Panc1 (cell line): ENCODE results near the gene NPB.

Source experiments
- CTCF ChIP-seq: fragments of 450-650 bp; IDR thresholded peaks from 2 replicates; pipeline ENCODE4 v1.5.1; 2017; ENCODE audit warnings: mild to moderate bottlenecking
- REST ChIP-seq, 2 experiments: IDR thresholded peaks; 2 replicates each; pipeline ENCODE4 v1.6.1; 2011 to 2012; ENCODE audit warnings: low read depth in 2 of 2, control low read depth in 1 of 2, low read length in 1 of 2, mild to moderate bottlenecking in 1 of 2, moderate library complexity in 1 of 2; ENCODE audit not compliant: insufficient read depth in 1 of 2
- SIN3A ChIP-seq: IDR thresholded peaks from 2 replicates; pipeline ENCODE4 v1.6.1; 2012; ENCODE audit warnings: low read depth, mild to moderate bottlenecking, low read length, moderate library complexity, borderline replicate concordance; ENCODE audit not compliant: insufficient read depth
- TCF7L2 ChIP-seq: IDR thresholded peaks from 2 replicates; pipeline ENCODE4 v1.6.1; 2011; ENCODE audit warnings: mild to moderate bottlenecking, low read depth, low read length, inconsistent platforms

- no peak for TF ChIP-seq REST (IDR thresholded peaks at IDR 0.05; ENCODE audit: insufficient read depth in 1 of 2, low read depth in 2 of 2, low read length in 1 of 2)
- TF ChIP-seq CTCF: no peak
- no peak for TF ChIP-seq SIN3A
- no peak for TF ChIP-seq TCF7L2
These were observed 24.5 kb upstream of the NPB start for GRCh38 chr17:81877569-81877968.
